C4-2B (cell line): ENCODE measurements around the gene SCUBE1.

ENCODE experiments used
- CTCF ChIP-seq: fragments of 450-650 bp; conservative IDR thresholded peaks from 2 replicates; pipeline ENCODE4 v1.5.1; 2017; ENCODE audit warnings: mild to moderate bottlenecking
- ZFX ChIP-seq: fragments of 450-650 bp; IDR thresholded peaks from 2 replicates; pipeline ENCODE4 v1.6.1; 2017

DNA sequence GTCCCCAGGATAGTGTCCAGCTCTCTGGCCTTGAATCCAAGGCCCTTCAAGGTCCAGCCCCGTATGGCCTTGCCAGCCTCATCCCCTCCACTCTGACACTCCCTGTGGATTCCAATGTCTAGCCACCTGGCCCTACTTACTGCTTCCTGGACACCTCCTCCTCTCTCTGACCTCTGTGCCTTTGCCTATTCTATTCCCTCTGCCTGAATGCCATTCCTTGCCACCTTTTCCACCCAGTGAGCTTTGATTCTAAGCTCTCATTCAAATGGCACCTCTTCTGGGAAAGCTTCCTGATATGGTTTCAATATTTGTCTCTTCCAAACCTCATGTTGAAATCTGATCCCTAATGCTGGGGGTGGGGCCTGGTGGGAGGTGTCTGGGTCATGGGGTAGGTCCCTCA, 124.4 kb downstream of the SCUBE1 start:
- no peak for TF ChIP-seq CTCF
- TF ChIP-seq ZFX = no peak
